ENCODE measurements around the gene CLEC7A.
A peak's percentile ranks its signal among the peaks of the same experiment; 100 is the strongest.

Gene CLEC7A

GRCh38 chr12:10097521-10097920 is 32.5 kb downstream of the CLEC7A start:
- peak; percentile 60 for DNase-seq (ENCODE audit: low read depth)
- H3K4me3 ChIP-seq (ENCODE audit: low read length), result no peak overlapping the region
- no peak for TF ChIP-seq CTCF (conservative IDR thresholded peaks at IDR 0.05; ENCODE audit: low read length)

GRCh38 chr12:10095971-10096370 is 34.0 kb downstream of the CLEC7A start:
- no peak overlapping the region for H3K4me3 ChIP-seq (ENCODE audit: low read length)
- DNase-seq (ENCODE audit: low read depth), result no peak
- TF ChIP-seq CTCF (conservative IDR thresholded peaks at IDR 0.05; ENCODE audit: low read length), result no peak

- no peak overlapping the region for H3K4me3 ChIP-seq (ENCODE audit: low read length)
- no peak for DNase-seq (ENCODE audit: low read depth)
- no peak for TF ChIP-seq CTCF (conservative IDR thresholded peaks at IDR 0.05; ENCODE audit: low read length)
Observed at GRCh38 chr12:10094646-10095395, 35.2 kb downstream of the CLEC7A start.

- TF ChIP-seq CTCF (conservative IDR thresholded peaks at IDR 0.05; ENCODE audit: low read length), result no peak
- no peak for DNase-seq (ENCODE audit: low read depth)
- no peak overlapping the region for H3K4me3 ChIP-seq (ENCODE audit: low read length)
Observed at GRCh38 chr12:10088955-10089900, 40.8 kb downstream of the CLEC7A start.

GRCh38 chr12:10088031-10088430 is 42.0 kb downstream of the CLEC7A start:
- no peak for TF ChIP-seq CTCF (conservative IDR thresholded peaks at IDR 0.05; ENCODE audit: low read length)
- no peak for DNase-seq (ENCODE audit: low read depth)
- no peak overlapping the region for H3K4me3 ChIP-seq (ENCODE audit: low read length)

GRCh38 chr12:10086387-10086786 is 43.6 kb downstream of the CLEC7A start:
- no peak overlapping the region for H3K4me3 ChIP-seq (ENCODE audit: low read length)
- no peak for TF ChIP-seq CTCF (conservative IDR thresholded peaks at IDR 0.05; ENCODE audit: low read length)
- no peak for DNase-seq (ENCODE audit: low read depth)

Measured in AG10803 (cell line).